ENCODE data around the gene SRRM1. TPM values are rescaled to one million over a fixed set of nuclear protein-coding genes. Genes with fewer than 3 reads are reported as not detected.

The SRRM1 gene
- total and polyA plus RNA-seq, 2 donors (not counting 3 experiments of a cell fraction or from before 2014, with no cell fraction given): 39.7 to 163 TPM

- peak overlapping the region; percentile 89 for H3K4me2 ChIP-seq (ENCODE audit: insufficient read depth, low read length)
- TF ChIP-seq JUN (IDR thresholded peaks at IDR 0.05; ENCODE audit: borderline replicate concordance, insufficient read depth, insufficient read length, low read depth) (no peak), POLR2AphosphoS5 (IDR thresholded peaks at IDR 0.05; ENCODE audit: insufficient read depth, low read depth, low read length) (no peak), POLR2A (IDR thresholded peaks at IDR 0.05; ENCODE audit: low read depth, low read length) (no peak), MYC (IDR thresholded peaks at IDR 0.05; ENCODE audit: low read depth, low read length) (no peak), FOS (IDR thresholded peaks at IDR 0.05; ENCODE audit: borderline replicate concordance, insufficient read depth, low read length) (no peak), GATA2 (IDR thresholded peaks at IDR 0.05; ENCODE audit: insufficient read depth, insufficient read length, low read depth, low read length) (no peak), EZH2 (IDR thresholded peaks at IDR 0.05; ENCODE audit: borderline replicate concordance, low read depth, low read length, severe bottlenecking) (no peak)
- TF ChIP-seq, protein P1, sequence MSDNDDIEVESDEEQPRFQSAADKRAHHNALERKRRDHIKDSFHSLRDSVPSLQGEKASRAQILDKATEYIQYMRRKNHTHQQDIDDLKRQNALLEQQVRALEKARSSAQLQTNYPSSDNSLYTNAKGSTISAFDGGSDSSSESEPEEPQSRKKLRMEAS (IDR thresholded peaks at IDR 0.05; ENCODE audit: insufficient read depth, insufficient read length): no peak
- TF ChIP-seq, protein P2, sequence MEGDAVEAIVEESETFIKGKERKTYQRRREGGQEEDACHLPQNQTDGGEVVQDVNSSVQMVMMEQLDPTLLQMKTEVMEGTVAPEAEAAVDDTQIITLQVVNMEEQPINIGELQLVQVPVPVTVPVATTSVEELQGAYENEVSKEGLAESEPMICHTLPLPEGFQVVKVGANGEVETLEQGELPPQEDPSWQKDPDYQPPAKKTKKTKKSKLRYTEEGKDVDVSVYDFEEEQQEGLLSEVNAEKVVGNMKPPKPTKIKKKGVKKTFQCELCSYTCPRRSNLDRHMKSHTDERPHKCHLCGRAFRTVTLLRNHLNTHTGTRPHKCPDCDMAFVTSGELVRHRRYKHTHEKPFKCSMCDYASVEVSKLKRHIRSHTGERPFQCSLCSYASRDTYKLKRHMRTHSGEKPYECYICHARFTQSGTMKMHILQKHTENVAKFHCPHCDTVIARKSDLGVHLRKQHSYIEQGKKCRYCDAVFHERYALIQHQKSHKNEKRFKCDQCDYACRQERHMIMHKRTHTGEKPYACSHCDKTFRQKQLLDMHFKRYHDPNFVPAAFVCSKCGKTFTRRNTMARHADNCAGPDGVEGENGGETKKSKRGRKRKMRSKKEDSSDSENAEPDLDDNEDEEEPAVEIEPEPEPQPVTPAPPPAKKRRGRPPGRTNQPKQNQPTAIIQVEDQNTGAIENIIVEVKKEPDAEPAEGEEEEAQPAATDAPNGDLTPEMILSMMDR (IDR thresholded peaks at IDR 0.05; ENCODE audit: extremely low read depth in 1 of 2, insufficient read depth in 1 of 2, low read depth in 1 of 2, low read length in 2 of 2): no peak
- no peaks in the 10 kb centered on the region for H3K27me3 ChIP-seq (ENCODE audit: control insufficient read depth in 2 of 2, insufficient read depth in 2 of 2, low read length in 2 of 2)
- no peak for FAIRE-seq
- peak; percentile 17 for DNase-seq (ENCODE audit: low read depth, low spot score)
- ChIA-PET CTCF (interaction anchor here (1.9 kb wide), 1 partner anchor 191 kb away, joined by 10 read pairs; no protein-coding TSS in a partner anchor), POLR2A (no interaction called here)
- dilution Hi-C loops (cut with MboI; ENCODE audit: extremely low pct_ligation_motif_present, low sequenced_read_pairs) (no loop called here), intact Hi-C loops (cut with micrococcal nuclease) (loop anchor here (1.0 to 5.0 kb wide), 6 partner anchors 104 to 589 kb away; partner anchors contain the start of genes CLIC4, STPG1 and SYF2)
- H4K20me1 ChIP-seq (replicated peaks; ENCODE audit: control insufficient read depth, extremely low read depth, insufficient read depth, low read length): peaks cover 6% of the 10 kb centered on the region
- H3K9me1 ChIP-seq (replicated peaks; ENCODE audit: control insufficient read depth, extremely low read depth, insufficient read depth, low read length): no peaks in the 10 kb centered on the region
- peak overlapping the region; percentile 90 for H3K9ac ChIP-seq (replicated peaks; ENCODE audit: extremely low read depth, insufficient read depth, low read length)
- H3K4me3 ChIP-seq (replicated peaks in 1 of 3; ENCODE audit: insufficient read depth in 1 of 3, low read depth in 1 of 3, low read length in 3 of 3): peak overlapping the region; percentile 81 to 100 (median 81)
- H3K4me1 ChIP-seq (ENCODE audit: control insufficient read depth, extremely low read depth, insufficient read depth, low read length): peaks cover 18% of the 10 kb centered on the region
- H3K9me3 ChIP-seq (replicated peaks; ENCODE audit: control insufficient read depth, insufficient read depth, low read length): no peaks in the 10 kb centered on the region
- H3K79me2 ChIP-seq (ENCODE audit: control insufficient read depth, insufficient read depth, low read length): peaks cover 38% of the 10 kb centered on the region
- peak overlapping the region; percentile 54 for H3K27ac ChIP-seq (ENCODE audit: insufficient read depth, low read depth, low read length)
- BruUV-seq (replicated peaks): no TSS peak
- H3K36me3 ChIP-seq (ENCODE audit: control insufficient read depth in 2 of 2, extremely low read depth in 1 of 2, insufficient read depth in 2 of 2, low read length in 2 of 2): peaks cover 4 to 14% of the 10 kb centered on the region in 2 experiments
- H2AFZ ChIP-seq (ENCODE audit: low read depth, low read length): peak overlapping the region; percentile 23
Measured at GRCh38 chr1:24643363-24644099, 429 bp downstream of the SRRM1 start.

Data from endothelial cell of umbilical vein (primary cell).